ENCODE data around the gene FAAH2.

GRCh38 chrX:57364145-57364544, 77.6 kb downstream of the FAAH2 start:
- TF ChIP-seq CTCF (optimal IDR thresholded peaks at IDR 0.05 in 1 of 3, IDR thresholded peaks at IDR 0.05 in 1 of 3, conservative IDR thresholded peaks at IDR 0.05 in 1 of 3; ENCODE audit: extremely low read depth in 1 of 3, insufficient read depth in 2 of 3, low read length in 3 of 3) (no peak), EZH2 (IDR thresholded peaks at IDR 0.05; ENCODE audit: low read length) (no peak)
